Measurements from ENCODE around the gene PGGHG.
"Not testable (repeated sequence)": the region's sequence is repeated elsewhere in the genome, so short reads cannot be mapped to it uniquely, and the experiment has no call there.

The PGGHG gene

GRCh38 chr11:297586-298405 is 8.9 kb downstream of the PGGHG start:
- DNase-seq: peak; percentile 67 to 68

GRCh38 chr11:298406-299065 is 9.6 kb downstream of the PGGHG start:
- no peak for DNase-seq

DNA sequence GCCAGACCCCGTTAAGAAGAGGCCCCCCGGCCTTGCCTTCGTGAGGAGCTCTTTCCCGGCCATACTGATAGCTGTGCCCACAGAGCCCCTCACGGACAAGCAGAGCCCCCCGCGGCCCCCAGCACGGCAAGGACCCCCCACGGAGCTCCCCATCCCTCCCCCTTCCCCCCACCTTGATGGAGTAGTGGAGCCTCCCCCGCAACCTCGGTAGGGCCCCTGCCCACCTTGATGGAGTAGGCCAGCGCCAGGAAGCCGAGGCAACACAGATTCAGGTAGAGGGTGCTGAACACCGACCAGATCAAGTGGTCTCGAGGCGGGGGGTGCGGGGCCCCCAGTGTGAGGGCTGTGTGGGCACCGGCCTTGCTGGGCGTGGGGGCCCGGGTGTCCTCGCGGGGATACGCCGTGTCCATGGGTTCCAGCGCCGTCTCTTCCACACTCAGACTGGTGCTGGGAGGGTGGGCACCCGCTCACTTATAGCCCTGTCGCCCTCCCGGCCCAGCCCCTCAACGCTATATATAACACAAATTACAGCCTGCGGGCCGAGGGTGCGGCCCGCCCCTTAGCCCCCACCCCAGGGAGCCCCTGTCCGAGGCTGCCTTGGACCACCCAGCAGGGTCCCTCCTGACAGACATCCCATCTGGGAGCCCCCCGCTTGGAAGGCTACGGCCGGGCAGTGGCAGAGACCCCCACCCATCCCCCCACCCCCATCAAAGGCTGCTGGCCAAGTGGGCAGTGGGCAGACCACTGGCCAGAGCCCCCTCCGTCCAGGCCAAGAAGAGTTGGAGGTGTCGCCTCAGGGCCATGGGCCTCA is 10.4 kb downstream of the PGGHG start, which contains the start of gene IFITM5:
Gene IFITM5, minus strand, starts transcription at position 446 of the 811 bp plus-strand sequence. Its CDS starts 36 bp downstream, at position 410.
- DNase-seq: no peak

DNA sequence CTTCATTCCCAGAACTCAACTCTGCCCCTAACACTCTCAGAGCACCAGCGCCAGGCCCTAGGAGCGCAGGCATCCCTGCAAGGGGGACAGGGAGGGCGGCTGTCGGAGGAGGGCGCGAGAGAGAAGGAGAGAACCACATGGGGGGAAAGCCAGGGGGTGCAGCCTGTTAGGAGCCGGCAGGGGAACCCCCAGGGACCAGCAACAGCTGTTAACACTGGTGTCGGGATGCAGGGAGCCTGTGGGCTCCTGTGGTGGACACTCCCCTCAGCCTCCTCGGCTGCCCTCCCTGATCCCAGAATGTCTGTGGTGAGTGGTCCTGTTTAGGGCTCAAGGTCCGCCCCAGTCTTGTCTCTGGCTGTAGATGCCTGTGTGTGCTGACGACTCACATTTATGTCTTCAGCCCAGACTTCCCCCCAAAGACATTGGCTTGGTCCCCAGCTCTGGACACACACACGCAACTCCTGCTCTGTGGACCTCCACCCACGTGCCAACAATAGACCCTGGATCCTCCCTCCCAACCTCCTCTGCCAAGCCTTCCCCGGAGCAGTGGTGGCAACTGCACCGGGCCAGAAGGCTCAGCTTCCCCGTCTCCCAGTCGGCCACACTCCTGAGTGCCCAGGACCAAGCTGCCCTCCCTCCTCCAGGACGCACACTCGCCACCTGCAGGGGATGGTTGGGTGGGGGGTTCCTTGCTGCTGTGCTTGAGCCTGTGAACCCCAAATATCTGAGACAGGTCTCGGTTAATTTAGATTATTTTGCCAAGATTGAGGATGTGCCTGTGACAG is 11.2 kb downstream of the PGGHG start:
- no peak for DNase-seq

GRCh38 chr11:303363-303762 is 14.4 kb downstream of the PGGHG start:
- peak in 1 of 2 donors; percentile 45 for DNase-seq

DNA sequence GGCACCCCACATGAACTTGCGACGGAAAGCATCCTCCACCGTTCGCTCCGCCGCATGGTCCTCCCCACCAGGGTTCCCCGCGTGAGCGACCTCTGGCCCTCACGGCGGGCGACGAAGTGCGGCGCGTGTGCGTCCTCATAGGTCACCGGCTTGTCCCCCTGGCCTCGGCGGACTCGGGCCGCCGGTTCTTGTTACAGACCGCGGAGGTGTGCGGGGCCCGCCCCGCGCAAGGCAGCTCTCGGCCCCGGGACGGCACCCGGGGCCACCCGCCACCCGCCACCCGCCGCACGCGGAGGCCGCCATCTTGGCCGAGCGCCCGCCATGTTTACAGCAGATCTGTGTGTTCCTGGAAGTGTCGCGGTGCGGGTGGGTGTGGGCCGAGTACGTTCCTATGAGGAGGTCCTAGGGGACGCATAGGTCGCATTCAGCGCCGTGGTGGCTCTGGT is 15.2 kb downstream of the PGGHG start:
- DNase-seq: no peak

GRCh38 chr11:304915-305843 is 16.3 kb downstream of the PGGHG start:
- DNase-seq: peak; percentile 75 to 80

GRCh38 chr11:305844-306211 is 16.9 kb downstream of the PGGHG start:
- DNase-seq: no peak

DNA sequence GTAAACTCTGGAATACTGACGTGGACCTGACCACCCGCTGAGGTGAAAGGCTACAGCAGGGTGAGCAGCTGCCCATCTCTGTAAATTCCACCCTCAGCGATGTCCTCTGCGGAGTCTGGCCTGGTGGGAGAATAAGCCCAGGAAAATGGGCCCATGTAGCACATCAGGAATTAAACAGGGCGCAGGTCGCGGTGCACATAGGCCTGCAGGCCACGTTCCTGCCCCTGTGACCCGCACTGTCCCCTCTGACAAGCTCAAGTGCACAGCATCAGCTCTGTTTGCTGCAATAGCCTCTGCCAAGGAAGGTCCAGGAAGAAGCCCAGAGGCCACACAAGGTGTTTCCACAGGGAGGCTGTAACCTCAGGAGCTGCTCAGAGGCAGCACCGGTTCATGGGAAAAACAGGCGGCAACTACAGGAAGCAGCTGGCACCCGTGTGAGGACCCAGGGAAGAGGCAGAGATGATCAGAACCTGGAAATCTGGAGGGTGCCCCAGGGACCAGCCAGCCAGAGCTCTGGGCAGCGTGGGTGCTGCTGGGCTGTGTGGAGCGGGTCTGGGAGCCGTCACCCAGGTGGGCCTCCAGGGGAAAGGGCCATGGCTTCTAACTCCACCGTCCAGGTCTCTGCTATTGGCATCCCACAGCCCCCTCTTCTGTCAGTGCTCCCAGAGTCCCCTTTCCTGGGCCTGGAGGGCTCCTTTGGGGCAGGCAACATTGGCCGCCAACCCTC is 17.9 kb downstream of the PGGHG start:
- no peak for DNase-seq

DNA sequence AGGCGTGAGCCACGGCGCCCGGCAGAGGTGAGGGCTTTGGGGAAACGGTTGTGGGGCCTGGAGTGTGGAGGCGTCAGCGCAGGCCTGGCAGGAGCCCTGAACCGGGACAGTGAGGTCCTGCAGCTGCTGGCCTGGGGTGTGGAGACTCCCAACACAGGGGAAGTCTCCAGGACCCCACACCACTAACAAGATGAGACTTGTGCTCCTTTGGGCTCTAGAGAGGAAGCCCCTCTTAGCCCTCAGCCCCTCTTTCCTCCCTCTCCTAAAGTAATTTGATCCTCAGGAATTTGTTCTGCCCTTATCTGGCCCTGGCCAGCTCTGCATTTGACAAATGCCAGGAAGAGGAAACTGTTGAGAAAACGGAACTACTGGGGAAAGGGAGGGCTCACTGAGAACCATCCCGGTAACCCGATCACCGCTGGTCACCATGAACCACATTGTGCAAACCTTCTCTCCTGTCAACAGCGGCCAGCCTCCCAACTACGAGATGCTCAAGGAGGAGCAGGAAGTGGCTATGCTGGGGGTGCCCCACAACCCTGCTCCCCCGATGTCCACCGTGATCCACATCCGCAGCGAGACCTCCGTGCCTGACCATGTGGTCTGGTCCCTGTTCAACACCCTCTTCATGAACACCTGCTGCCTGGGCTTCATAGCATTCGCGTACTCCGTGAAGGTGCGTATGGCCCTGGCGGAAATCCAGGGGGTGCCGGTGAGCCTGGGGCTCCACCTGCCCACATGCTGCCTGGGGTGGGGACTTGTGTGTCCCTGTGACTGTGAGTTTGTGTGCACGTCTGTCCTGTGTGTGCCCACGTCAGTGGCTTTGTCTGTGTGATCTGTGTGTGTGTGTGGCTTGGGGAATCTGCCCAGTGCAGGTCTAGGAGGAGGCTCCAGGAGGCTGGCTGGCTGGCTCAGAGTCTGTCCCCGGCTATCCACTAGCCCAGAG is 19.1 kb downstream of the PGGHG start, which contains the start of gene IFITM2:
Gene IFITM2, plus strand, starts transcription at position 51 of the 943 bp plus-strand sequence. Its CDS starts 377 bp downstream, at position 428.
- peak; percentile 63 to 68 for DNase-seq

DNA sequence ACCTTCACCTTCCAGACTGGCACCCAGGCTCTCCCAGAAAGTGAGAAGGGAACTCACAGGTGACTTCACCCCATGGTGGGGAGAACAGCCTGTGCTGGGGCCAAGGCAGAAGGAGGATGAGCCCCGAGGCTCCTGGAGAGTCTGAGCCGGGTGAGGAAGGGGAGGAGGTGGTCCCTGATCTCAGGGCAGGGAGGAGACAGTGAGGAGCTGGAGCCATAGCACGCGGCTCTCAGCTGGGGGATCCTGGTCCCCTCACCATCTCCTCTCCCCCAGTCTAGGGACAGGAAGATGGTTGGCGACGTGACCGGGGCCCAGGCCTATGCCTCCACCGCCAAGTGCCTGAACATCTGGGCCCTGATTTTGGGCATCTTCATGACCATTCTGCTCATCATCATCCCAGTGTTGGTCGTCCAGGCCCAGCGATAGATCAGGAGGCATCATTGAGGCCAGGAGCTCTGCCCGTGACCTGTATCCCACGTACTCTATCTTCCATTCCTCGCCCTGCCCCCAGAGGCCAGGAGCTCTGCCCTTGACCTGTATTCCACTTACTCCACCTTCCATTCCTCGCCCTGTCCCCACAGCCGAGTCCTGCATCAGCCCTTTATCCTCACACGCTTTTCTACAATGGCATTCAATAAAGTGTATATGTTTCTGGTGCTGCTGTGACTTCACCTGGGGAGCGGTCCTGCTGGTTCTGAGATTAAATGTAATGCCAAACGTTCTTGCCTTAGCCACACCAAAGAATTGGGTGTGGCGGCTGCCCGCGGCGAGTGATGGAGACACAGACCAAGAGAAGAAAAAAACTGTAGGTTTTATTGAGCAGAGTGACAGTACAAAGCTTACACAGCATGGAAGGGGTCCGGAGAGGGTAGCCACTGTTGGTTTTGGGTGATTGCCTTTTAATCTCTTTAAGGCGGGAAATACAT is 20.1 kb downstream of the PGGHG start:
- peak in 1 of 2 donors; percentile 48 for DNase-seq

- not testable (repeated sequence) for DNase-seq
Measured at GRCh38 chr11:309979-310572, 21.1 kb downstream of the PGGHG start.

GRCh38 chr11:311013-311748 is 22.3 kb downstream of the PGGHG start:
- not testable (repeated sequence) for DNase-seq

DNA sequence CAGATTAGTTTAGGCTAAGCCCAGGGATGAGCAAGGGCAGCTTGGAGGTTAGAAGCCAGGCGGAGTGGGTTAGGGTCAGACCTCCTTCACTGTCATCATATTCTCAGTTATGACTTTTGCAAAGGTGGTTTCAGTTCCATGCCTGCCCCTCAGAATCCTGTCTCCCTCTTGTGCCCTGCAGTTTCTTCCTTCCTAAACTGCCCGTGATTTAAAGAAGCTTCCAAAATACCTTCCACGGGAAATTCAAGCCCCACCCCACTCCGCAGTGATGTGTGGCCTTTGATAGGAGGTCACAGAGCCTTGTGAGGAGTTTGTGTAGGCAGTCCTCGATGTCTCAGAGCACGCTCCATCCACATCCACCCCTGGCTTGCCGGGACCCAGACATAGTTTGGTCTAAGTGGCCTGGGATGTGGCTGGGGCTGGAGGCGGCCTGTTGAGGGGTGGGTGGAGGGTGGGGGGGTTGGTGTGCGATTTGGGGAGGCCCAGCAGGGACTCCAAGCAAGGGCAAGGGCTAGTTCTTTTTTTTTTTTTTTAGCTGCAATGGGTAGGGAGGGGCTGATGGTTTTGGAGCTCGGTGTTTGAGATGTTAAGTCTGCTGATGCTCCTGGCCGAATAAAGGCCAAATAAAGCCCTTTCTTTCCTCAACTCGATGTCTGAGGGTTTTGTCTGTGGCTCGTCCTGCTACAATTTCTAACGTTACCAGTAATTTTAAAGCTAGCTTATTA is 23.3 kb downstream of the PGGHG start:
- DNase-seq: no peak

- no peak for DNase-seq
Measured at GRCh38 chr11:313304-313786, 24.4 kb downstream of the PGGHG start.
